ENCODE measurements around the gene STXBP1. TPM values are rescaled to one million over a fixed set of nuclear protein-coding genes. Genes with fewer than 3 reads are reported as not detected.

The STXBP1 gene
- total and polyA plus RNA-seq, 2 of the 13 experiments (the other 11 are each of a cell fraction or from before 2014, with no cell fraction given), result 2.9 TPM

DNA sequence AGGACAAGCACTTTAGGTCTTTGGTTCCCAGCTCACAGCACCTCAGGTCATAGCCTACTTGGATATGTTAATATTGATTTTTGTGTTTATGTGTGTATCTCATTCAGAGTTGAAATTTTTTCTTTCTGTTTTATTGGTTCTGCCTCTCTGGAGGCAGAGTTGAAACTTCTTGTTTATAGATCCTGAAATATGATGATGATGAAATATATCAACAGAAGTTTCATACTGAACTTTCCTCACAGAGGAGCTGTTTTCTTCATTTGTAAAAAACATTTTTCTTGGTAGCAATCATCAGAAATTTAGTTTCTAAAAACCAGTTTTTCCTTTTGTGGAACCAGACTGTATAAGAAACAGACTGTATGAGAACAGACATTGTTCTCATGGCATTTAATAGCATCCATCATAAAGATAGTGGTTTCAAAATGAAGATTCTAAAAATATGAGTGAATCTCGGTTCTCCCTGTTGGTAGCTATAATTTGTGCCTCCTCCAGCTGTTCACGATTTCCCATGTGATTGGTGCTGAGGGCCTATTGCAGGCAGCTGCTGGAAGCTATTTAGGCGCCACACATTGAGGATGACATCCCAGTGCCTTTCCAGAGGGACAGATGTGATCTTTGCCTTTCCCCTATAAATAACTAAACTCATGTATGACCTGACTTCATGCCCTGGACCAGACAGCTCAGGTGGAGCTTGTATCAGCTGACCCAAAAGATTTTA is 55.2 kb downstream of the STXBP1 start:
- H2AFZ ChIP-seq (ENCODE audit: low read length), result no peak overlapping the region
- WGBS (ENCODE audit: low lambda C conversion rate), result 48% methylated on average over 2 of the region's 3 CpGs
- ATAC-seq (no peak), DNase-seq (ENCODE audit: low spot score) (no peak), FAIRE-seq (no peak)
- H3K79me2 ChIP-seq (ENCODE audit: insufficient read depth, low read length), result no peaks in the 10 kb centered on the region
- BruUV-seq (replicated peaks), result no TSS peak
- CTCF ChIA-PET (ENCODE audit: low intra/inter-chr PET ratio, low total read pairs), result no interaction called here
- no peak overlapping the region for H3K4me2 ChIP-seq (ENCODE audit: low read depth, low read length)
- peaks cover 24% of the 10 kb centered on the region for H3K4me1 ChIP-seq (ENCODE audit: insufficient read depth, low read length)
- POLR2A ChIA-PET, result no interaction called here
- no peak for TF ChIP-seq REL (CRISPR knock-in tag; conservative IDR thresholded peaks at IDR 0.05)
- no peak for TF ChIP-seq NCOA2 (CRISPR knock-in tag; IDR thresholded peaks at IDR 0.05)
- TF ChIP-seq NFYC (CRISPR knock-in tag; IDR thresholded peaks at IDR 0.05), result no peak
- TF ChIP-seq KAT8 (CRISPR knock-in tag; IDR thresholded peaks at IDR 0.05), result no peak
- TF ChIP-seq MAZ (IDR thresholded peaks at IDR 0.05; ENCODE audit: borderline replicate concordance, low read depth, low read length), result no peak
- no peak for TF ChIP-seq MAZ (CRISPR knock-in tag; IDR thresholded peaks at IDR 0.05; ENCODE audit: low read depth)
- no peak for TF ChIP-seq ZNF747 (CRISPR knock-in tag; IDR thresholded peaks at IDR 0.05; ENCODE audit: borderline replicate concordance)
- TF ChIP-seq, protein P1, sequence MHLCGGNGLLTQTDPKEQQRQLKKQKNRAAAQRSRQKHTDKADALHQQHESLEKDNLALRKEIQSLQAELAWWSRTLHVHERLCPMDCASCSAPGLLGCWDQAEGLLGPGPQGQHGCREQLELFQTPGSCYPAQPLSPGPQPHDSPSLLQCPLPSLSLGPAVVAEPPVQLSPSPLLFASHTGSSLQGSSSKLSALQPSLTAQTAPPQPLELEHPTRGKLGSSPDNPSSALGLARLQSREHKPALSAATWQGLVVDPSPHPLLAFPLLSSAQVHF (CRISPR knock-in tag; IDR thresholded peaks at IDR 0.05), result no peak
- TF ChIP-seq, protein P2, sequence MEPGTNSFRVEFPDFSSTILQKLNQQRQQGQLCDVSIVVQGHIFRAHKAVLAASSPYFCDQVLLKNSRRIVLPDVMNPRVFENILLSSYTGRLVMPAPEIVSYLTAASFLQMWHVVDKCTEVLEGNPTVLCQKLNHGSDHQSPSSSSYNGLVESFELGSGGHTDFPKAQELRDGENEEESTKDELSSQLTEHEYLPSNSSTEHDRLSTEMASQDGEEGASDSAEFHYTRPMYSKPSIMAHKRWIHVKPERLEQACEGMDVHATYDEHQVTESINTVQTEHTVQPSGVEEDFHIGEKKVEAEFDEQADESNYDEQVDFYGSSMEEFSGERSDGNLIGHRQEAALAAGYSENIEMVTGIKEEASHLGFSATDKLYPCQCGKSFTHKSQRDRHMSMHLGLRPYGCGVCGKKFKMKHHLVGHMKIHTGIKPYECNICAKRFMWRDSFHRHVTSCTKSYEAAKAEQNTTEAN (CRISPR knock-in tag; conservative IDR thresholded peaks at IDR 0.05), result no peak
- TF ChIP-seq, protein P3, sequence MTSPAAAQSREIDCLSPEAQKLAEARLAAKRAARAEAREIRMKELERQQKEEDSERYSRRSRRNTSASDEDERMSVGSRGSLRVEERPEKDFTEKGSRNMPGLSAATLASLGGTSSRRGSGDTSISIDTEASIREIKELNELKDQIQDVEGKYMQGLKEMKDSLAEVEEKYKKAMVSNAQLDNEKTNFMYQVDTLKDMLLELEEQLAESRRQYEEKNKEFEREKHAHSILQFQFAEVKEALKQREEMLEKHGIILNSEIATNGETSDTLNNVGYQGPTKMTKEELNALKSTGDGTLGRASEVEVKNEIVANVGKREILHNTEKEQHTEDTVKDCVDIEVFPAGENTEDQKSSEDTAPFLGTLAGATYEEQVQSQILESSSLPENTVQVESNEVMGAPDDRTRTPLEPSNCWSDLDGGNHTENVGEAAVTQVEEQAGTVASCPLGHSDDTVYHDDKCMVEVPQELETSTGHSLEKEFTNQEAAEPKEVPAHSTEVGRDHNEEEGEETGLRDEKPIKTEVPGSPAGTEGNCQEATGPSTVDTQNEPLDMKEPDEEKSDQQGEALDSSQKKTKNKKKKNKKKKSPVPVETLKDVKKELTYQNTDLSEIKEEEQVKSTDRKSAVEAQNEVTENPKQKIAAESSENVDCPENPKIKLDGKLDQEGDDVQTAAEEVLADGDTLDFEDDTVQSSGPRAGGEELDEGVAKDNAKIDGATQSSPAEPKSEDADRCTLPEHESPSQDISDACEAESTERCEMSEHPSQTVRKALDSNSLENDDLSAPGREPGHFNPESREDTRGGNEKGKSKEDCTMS (CRISPR knock-in tag; conservative IDR thresholded peaks at IDR 0.05), result no peak
- TF ChIP-seq GABPB1 (CRISPR knock-in tag; IDR thresholded peaks at IDR 0.05), result no peak
- TF ChIP-seq HIVEP1 (CRISPR knock-in tag; IDR thresholded peaks at IDR 0.05), result no peak
- TF ChIP-seq SRSF1 (optimal IDR thresholded peaks at IDR 0.05; ENCODE audit: low read depth, low read length), result no peak
- no peak for TF ChIP-seq ZNF629 (CRISPR knock-in tag; conservative IDR thresholded peaks at IDR 0.05)
- TF ChIP-seq ZNF510 (CRISPR knock-in tag; IDR thresholded peaks at IDR 0.05; ENCODE audit: low read depth), result no peak
- H3K36me3 ChIP-seq (replicated peaks in 1 of 2; ENCODE audit: control insufficient read depth in 1 of 2, insufficient read depth in 2 of 2, low read length in 2 of 2), result no peaks in the 10 kb centered on the region
- no peak overlapping the region for H3K4me3 ChIP-seq (replicated peaks in 1 of 3; ENCODE audit: insufficient read depth in 1 of 3, low read depth in 2 of 3, low read length in 3 of 3)
- no peaks in the 10 kb centered on the region for H3K27me3 ChIP-seq (ENCODE audit: control insufficient read depth in 1 of 2, insufficient read depth in 2 of 2, low read length in 2 of 2)
- H3K27ac ChIP-seq (ENCODE audit: extremely low read length, insufficient read depth, low read length), result no peak overlapping the region
- H3K9ac ChIP-seq (ENCODE audit: insufficient read depth, low read depth, low read length), result no peak overlapping the region
- H4K20me1 ChIP-seq (ENCODE audit: insufficient read depth, low read length), result no peaks in the 10 kb centered on the region
- in situ Hi-C loops (cut with HindIII; ENCODE audit: extremely low pct_ligation_motif_present, low pct_unique_long_range_greater_than_20kb) (no loop called here), intact Hi-C loops (cut with micrococcal nuclease; ENCODE audit: unreplicated experiment) (no loop called here)
- no peaks in the 10 kb centered on the region for H3K9me3 ChIP-seq (ENCODE audit: low read length)

Data from HepG2 (cell line).